HG03159 (cell line): ENCODE measurements around the gene FBXO2.
A peak's percentile ranks its signal among the peaks of the same experiment; 100 is the strongest.

Experiments used
- ATAC-seq: cut with Tn5 transposase; IDR thresholded peaks from one replicate; pipeline ENCODE4 v1.9.1; 2021; ENCODE audit warnings: mild to moderate bottlenecking, moderate library complexity; ENCODE audit not compliant: unreplicated experiment

FBXO2 gene

GRCh38 chr1:11654137-11654938 is at the start of gene FBXO2, which contains the start of gene FBXO44:
Gene FBXO2 (minus strand): TSS chr1:11654429. CDS start chr1:11654340, 89 bp downstream.
Gene FBXO44 (plus strand): TSS chr1:11654877. CDS start chr1:11655836, 959 bp downstream.
- ATAC-seq: peak; percentile 75

GRCh38 chr1:11703357-11704193 is 49.3 kb upstream of the FBXO2 start:
- ATAC-seq: no peak

- no peak for ATAC-seq
Observed at GRCh38 chr1:11701981-11702803, 48.0 kb upstream of the FBXO2 start.

- ATAC-seq: no peak
Observed at GRCh38 chr1:11701551-11701961, 47.3 kb upstream of the FBXO2 start.

GRCh38 chr1:11700601-11701467 is 46.6 kb upstream of the FBXO2 start:
- ATAC-seq: no peak

GRCh38 chr1:11697893-11698210 is 43.6 kb upstream of the FBXO2 start:
- ATAC-seq: no peak

- ATAC-seq: no peak
Observed at GRCh38 chr1:11697188-11697892, 43.1 kb upstream of the FBXO2 start.

GRCh38 chr1:11695861-11696260 is 41.6 kb upstream of the FBXO2 start:
- ATAC-seq: no peak

GRCh38 chr1:11693917-11694316 is 39.7 kb upstream of the FBXO2 start:
- no peak for ATAC-seq

GRCh38 chr1:11693024-11693590 is 38.9 kb upstream of the FBXO2 start:
- ATAC-seq: no peak

GRCh38 chr1:11691928-11692711 is 37.9 kb upstream of the FBXO2 start:
- no peak for ATAC-seq

- no peak for ATAC-seq
Observed at GRCh38 chr1:11691302-11691914, 37.2 kb upstream of the FBXO2 start, which contains the start of gene DRAXIN. Gene DRAXIN (plus strand): TSS chr1:11691710. CDS start chr1:11706259, 14,549 bp downstream.

- ATAC-seq: no peak
Observed at GRCh38 chr1:11690397-11691301, 36.4 kb upstream of the FBXO2 start.

- no peak for ATAC-seq
Observed at GRCh38 chr1:11688506-11688905, 34.3 kb upstream of the FBXO2 start.

- no peak for ATAC-seq
Observed at GRCh38 chr1:11685210-11685752, 31.1 kb upstream of the FBXO2 start.

- no peak for ATAC-seq
Observed at GRCh38 chr1:11684070-11684469, 29.8 kb upstream of the FBXO2 start.

- no peak for ATAC-seq
Observed at GRCh38 chr1:11682799-11683198, 28.6 kb upstream of the FBXO2 start.
